Embryonic facial prominence (tissue), 1 donor: ENCODE results near the gene MRPS12.

ENCODE experiments used
- DNase-seq: peaks from one replicate; pipeline ENCODE4 v3.0.0-alpha.2; 2016; ENCODE audit errors: extremely low spot score

MRPS12 gene

DNA sequence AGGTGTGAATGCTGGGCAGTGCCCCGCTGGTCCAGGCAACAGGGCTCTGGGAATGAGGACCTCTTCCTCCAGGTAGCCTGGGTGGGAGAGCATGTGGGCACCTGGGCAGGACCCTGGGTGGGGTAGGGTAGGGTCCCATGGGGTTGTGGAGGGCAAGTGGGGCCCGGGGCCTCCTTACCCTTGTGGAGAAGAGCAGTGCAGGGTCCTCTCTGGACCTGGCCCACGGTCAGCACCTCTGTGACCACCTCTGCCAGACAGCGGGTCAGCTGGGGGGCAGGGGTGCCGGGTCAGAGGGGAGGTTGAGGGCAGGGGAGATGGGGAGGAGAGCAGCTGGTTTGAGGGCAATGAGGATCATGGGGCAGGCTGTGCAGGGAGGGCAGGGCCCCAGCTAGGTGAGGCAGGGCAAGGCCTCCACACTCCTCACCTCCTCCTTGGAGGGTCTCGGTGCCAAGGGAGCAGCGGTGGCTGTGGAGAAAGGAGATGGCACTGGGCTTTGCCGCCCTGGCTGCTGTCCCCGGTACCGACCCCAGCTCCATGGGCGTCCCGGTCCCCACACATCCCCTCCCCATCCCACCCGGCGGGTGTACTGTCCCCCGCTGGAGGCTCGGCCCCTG lies 19.2 kb upstream of the MRPS12 start:
- DNase-seq: no peak

GRCh38 chr19:38912600-38913514 lies 17.9 kb upstream of the MRPS12 start:
- DNase-seq: no peak

- no peak for DNase-seq
Measured at GRCh38 chr19:38913958-38914357, 16.8 kb upstream of the MRPS12 start.

GRCh38 chr19:38915329-38916321 lies 15.1 kb upstream of the MRPS12 start:
- no peak for DNase-seq

GRCh38 chr19:38917516-38917915 lies 13.2 kb upstream of the MRPS12 start:
- DNase-seq: no peak

- DNase-seq: no peak
Measured at GRCh38 chr19:38917921-38918491, 12.7 kb upstream of the MRPS12 start.

DNA sequence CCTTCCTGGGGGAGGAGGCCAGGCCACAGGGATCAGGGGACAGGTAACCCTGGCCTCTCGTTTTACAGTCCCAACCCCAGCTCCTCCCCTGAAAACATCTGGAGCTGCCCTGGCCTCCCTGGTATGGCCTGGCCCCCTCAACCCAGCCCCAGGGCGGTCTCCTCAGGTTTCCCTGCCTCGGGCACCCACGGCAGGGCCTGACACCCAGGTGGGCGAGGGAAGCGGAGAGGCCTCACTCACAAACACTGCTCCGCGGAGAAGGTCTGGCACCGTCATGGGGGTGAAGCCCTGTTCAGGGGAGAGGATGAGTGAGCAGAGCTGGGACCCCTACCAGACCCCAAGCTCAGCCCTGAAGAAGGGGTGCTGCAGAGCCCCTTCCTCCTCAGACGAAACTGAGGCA lies 12.2 kb upstream of the MRPS12 start:
- DNase-seq: no peak

- no peak for DNase-seq
Measured at GRCh38 chr19:38919837-38920601, 10.7 kb upstream of the MRPS12 start.

DNA sequence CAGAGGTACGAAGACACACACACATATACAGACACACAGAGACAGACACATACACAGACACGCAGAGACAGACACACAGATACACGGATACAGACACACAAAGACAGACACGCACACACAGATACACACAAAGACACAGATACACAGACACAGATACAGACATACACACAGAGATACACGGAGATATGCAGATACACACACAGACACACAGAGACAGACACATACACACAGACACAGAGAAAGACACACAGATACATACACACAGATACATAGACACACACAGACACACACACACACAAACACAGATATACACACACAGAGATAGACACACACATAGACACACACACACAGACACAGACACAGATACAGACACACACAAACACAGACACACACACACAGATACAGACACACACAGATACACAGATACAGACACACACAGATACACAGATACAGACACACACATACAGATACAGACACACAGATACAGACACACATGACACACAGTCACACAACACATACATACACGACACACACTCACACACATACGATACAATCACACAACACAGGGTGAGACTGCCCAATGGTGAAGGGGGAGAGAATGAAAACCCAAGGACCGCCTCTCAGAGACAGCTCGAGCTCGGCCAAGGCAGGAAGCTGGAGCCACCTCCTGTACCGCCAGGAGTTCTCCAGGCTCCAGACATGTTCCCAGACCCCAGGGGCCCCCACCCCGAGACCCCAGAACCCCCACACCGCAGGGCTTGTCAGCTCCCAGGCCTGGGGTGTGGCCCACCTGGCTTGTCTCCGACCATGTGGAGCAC lies 9.9 kb upstream of the MRPS12 start:
- no peak for DNase-seq

GRCh38 chr19:38921420-38922274 lies 9.1 kb upstream of the MRPS12 start:
- no peak for DNase-seq

DNA sequence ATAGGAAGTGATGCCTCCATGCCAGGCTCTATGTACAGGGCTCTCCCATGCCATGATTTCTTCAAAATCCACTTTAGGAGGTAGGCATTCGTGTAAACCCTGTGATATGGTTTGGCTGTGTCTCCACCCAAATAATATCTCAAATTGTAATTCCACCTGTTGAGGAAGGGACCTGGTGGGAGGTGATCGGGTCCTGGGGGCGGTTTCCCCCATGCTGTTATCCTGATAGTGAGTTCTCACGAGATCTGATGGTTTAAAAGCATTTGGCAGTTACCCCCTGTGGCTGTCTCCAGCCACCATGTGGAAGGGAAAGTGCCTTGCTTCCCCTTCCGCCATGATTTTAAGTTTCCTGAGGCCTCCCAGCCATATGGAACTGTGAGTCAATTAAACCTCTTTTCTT lies 8.3 kb upstream of the MRPS12 start:
- DNase-seq: no peak

DNA sequence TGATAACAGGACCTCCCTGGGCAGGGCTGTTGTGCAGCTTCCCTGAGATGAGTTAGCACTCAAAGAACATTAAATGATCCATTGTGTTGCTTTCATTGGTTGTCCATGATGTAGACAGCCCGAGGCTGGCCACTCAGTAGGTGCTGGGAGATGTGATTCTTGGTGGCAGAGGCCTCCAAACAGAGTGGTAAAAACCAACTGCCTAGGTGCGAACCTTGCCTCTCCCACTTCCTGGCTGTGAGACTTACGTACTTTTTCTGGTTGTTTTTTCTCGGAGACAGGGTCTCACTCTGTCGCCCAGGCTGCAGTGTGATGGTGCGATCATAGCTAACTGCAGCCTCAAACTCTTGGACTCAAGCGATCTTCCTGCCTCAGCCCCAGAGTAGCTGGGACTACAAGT lies 6.4 kb upstream of the MRPS12 start:
- no peak for DNase-seq

GRCh38 chr19:38928391-38929001 lies 2.2 kb upstream of the MRPS12 start:
- no peak for DNase-seq

GRCh38 chr19:38929929-38930775 lies 592 bp upstream of the MRPS12 start, which contains the start of gene SARS2:
Gene SARS2, minus strand, starts transcription at chr19:38930763. Its CDS starts 27 bp downstream, at chr19:38930736.
- peak; percentile 90 for DNase-seq

DNA sequence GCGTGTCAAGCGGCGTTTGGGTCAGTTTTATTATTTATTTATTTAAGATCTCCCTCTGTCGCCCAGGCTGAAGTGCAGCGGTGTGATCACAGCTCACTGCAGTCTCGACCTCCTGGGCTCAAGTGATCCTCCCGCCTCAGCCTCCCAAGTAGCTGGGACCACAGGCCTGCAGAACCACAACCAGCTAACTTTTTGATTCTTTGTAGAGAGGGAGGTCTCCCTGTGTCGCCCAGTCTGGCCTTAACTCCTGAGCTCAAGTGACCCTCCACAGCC lies 713 bp downstream of the MRPS12 start:
- no peak for DNase-seq

GRCh38 chr19:38932425-38933179 lies 1.9 kb downstream of the MRPS12 start:
- no peak for DNase-seq

DNA sequence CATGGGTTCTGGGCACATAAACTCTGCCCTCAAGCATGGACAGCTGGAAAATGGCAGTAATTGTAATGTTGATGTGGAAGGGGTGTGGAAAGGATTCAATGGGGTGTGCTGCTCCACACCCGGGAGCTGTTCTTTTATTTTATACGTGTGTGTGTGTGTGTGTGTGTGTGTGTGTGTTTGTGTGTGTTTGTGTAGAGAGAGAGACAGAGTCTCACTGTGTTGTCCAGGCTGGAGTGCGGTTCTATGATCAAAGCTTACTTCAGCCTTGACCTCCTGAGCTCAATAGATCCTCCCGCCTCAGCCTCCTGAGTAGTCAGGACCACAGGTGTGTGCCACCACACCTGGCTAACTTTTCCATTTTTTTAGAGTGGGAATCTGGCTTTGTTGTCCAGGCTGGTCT lies 2.8 kb downstream of the MRPS12 start:
- no peak for DNase-seq
